Thyroid gland (tissue), 4 donors: ENCODE results near the gene MFAP3.

ENCODE experiments used
- POLR2A ChIP-seq, 2 donors: fragments of 450-650 bp; IDR thresholded peaks; one replicate each; pipeline ENCODE4 v1.6.1; 2017; ENCODE audit warnings: antibody characterized with exemption in 2 of 2, mild to moderate bottlenecking in 2 of 2, moderate library complexity in 1 of 2
- TF ChIP-seq, protein P1 (sequence below), 6 experiments: fragments of 200-600 bp in 3 of 6; fragments of 450-650 bp in 3 of 6; sonication (generic) in 3 of 6; IDR thresholded peaks; one replicate each; pipeline ENCODE4 v1.5.1; 2016 to 2019; ENCODE audit warnings: antibody characterized with exemption in 6 of 6, mild to moderate bottlenecking in 2 of 6, inconsistent platforms in 1 of 6, moderate library complexity in 1 of 6

DNA sequence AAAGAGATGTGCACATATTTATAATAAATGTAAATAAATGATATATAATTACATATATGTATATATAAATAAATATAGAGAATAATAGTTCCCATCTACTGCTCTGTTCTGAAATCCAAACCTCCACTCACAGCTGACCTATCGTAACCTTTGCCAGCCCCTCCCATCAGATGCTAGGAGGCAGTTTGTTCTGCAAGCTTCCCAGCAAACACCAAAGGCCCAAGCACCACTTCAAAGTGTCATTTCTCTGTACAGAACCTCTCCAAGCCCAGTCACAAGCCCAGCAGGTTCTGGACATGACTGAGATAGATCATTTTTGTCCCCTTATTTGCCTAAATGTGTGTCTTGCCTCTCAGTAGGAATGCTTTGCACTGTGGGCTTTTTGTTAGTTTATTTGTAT, 62.4 kb downstream of the MFAP3 start:
- TF ChIP-seq, protein P1, sequence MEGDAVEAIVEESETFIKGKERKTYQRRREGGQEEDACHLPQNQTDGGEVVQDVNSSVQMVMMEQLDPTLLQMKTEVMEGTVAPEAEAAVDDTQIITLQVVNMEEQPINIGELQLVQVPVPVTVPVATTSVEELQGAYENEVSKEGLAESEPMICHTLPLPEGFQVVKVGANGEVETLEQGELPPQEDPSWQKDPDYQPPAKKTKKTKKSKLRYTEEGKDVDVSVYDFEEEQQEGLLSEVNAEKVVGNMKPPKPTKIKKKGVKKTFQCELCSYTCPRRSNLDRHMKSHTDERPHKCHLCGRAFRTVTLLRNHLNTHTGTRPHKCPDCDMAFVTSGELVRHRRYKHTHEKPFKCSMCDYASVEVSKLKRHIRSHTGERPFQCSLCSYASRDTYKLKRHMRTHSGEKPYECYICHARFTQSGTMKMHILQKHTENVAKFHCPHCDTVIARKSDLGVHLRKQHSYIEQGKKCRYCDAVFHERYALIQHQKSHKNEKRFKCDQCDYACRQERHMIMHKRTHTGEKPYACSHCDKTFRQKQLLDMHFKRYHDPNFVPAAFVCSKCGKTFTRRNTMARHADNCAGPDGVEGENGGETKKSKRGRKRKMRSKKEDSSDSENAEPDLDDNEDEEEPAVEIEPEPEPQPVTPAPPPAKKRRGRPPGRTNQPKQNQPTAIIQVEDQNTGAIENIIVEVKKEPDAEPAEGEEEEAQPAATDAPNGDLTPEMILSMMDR (IDR thresholded peaks at IDR 0.05): no peak
- TF ChIP-seq POLR2A (IDR thresholded peaks at IDR 0.05): no peak
